Mesenchymal stem cell (in vitro differentiated cells and primary cell): ENCODE data around the gene ASB7.

Source experiments
- DNase-seq: peaks from one replicate; pipeline ENCODE4 v3.0.0-alpha.2; 2013
- H2AFZ ChIP-seq: one replicate; pipeline ENCODE4 v1.6.1; 2013; ENCODE audit warnings: low read depth, mild to moderate bottlenecking, control low read depth, inconsistent platforms, low read length, moderate library complexity
- H2AK5ac ChIP-seq: 2 replicates; pipeline ENCODE4 v1.6.1; 2013; ENCODE audit warnings: low read length, moderate library complexity, mild to moderate bottlenecking, inconsistent platforms; ENCODE audit not compliant: severe bottlenecking
- H2BK120ac ChIP-seq: one replicate; pipeline ENCODE4 v1.6.1; 2013; ENCODE audit warnings: low read depth, mild to moderate bottlenecking, inconsistent platforms, low read length, moderate library complexity
- H2BK12ac ChIP-seq, 2 experiments: one replicate each; pipeline ENCODE4 v1.6.1; 2013; ENCODE audit warnings: inconsistent platforms in 2 of 2, low read length in 2 of 2, mild to moderate bottlenecking in 2 of 2, moderate library complexity in 2 of 2, control low read depth in 1 of 2
- H2BK15ac ChIP-seq: one replicate; pipeline ENCODE4 v1.6.1; 2013; ENCODE audit warnings: mild to moderate bottlenecking, low read depth, inconsistent platforms; ENCODE audit not compliant: poor library complexity, severe bottlenecking
- H2BK5ac ChIP-seq: 2 replicates; pipeline ENCODE4 v1.6.1; 2013; ENCODE audit warnings: low read depth, mild to moderate bottlenecking, low read length, control low read depth, inconsistent platforms; ENCODE audit not compliant: poor library complexity, severe bottlenecking
- H3K14ac ChIP-seq, 2 experiments: one replicate each; pipeline ENCODE4 v1.6.1; 2013; ENCODE audit warnings: inconsistent platforms in 2 of 2, low read length in 2 of 2, control low read depth in 1 of 2, mild to moderate bottlenecking in 1 of 2, moderate library complexity in 1 of 2
- H3K18ac ChIP-seq, 2 experiments: one replicate each; pipeline ENCODE4 v1.6.1; 2013; ENCODE audit warnings: inconsistent platforms in 2 of 2, low read length in 2 of 2, control low read depth in 1 of 2, low read depth in 1 of 2, mild to moderate bottlenecking in 1 of 2
- H3K23ac ChIP-seq, 2 experiments: one replicate each; pipeline ENCODE4 v1.6.1; 2013; ENCODE audit warnings: inconsistent platforms in 2 of 2, low read length in 2 of 2, mild to moderate bottlenecking in 2 of 2, moderate library complexity in 2 of 2, control low read depth in 1 of 2
- H3K27ac ChIP-seq: 2 replicates; pipeline ENCODE4 v1.5.1; 2013; ENCODE audit warnings: mild to moderate bottlenecking, moderate library complexity, low read length, control low read depth, inconsistent platforms; ENCODE audit not compliant: poor library complexity, severe bottlenecking
- H3K27me3 ChIP-seq, 2 experiments: 2 replicates each; pipeline versions ENCODE4 v1.6.1 to v1.7.0; 2013; ENCODE audit warnings: low read length in 2 of 2, mild to moderate bottlenecking in 2 of 2, moderate library complexity in 2 of 2, control low read depth in 1 of 2, inconsistent platforms in 1 of 2; ENCODE audit not compliant: control insufficient read depth in 1 of 2, insufficient read depth in 1 of 2
- H3K36me3 ChIP-seq, 2 experiments: 2 replicates each; pipeline versions ENCODE4 v1.6.1 to v1.7.0; 2013; ENCODE audit warnings: low read length in 2 of 2, control low read depth in 1 of 2, inconsistent platforms in 1 of 2, low read depth in 1 of 2, mild to moderate bottlenecking in 1 of 2; ENCODE audit not compliant: insufficient read depth in 2 of 2, control insufficient read depth in 1 of 2
- H3K4ac ChIP-seq, 2 experiments: one replicate each; pipeline ENCODE4 v1.6.1; 2013; ENCODE audit warnings: inconsistent platforms in 2 of 2, low read length in 2 of 2, mild to moderate bottlenecking in 2 of 2, moderate library complexity in 2 of 2, control low read depth in 1 of 2, low read depth in 1 of 2
- H3K4me1 ChIP-seq: 2 replicates; pipeline ENCODE4 v1.6.1; 2013; ENCODE audit warnings: low read depth, low read length, control low read depth; ENCODE audit not compliant: control insufficient read depth, insufficient read depth
- H3K4me2 ChIP-seq: 2 replicates; pipeline ENCODE4 v1.6.1; 2013; ENCODE audit warnings: low read length, mild to moderate bottlenecking, inconsistent platforms; ENCODE audit not compliant: poor library complexity, severe bottlenecking
- H3K4me3 ChIP-seq, 2 experiments: 2 replicates each; pipeline versions ENCODE4 v1.5.1 to v1.7.0; 2013; ENCODE audit warnings: low read length in 2 of 2, mild to moderate bottlenecking in 2 of 2, control low read depth in 1 of 2, low read depth in 1 of 2; ENCODE audit not compliant: insufficient read depth in 1 of 2
- H3K79me1 ChIP-seq: replicated peaks from 2 replicates; pipeline ENCODE4 v1.6.1; 2013; ENCODE audit warnings: mild to moderate bottlenecking, control low read depth, low read length, inconsistent platforms; ENCODE audit not compliant: poor library complexity, severe bottlenecking
- H3K9ac ChIP-seq: 2 replicates; pipeline ENCODE4 v1.7.0; 2013; ENCODE audit warnings: mild to moderate bottlenecking, low read length, moderate library complexity
- H3K9me3 ChIP-seq: 2 replicates; pipeline ENCODE4 v1.7.0; 2013; ENCODE audit warnings: mild to moderate bottlenecking, low read length; ENCODE audit not compliant: control insufficient read depth
- H4K8ac ChIP-seq: one replicate; pipeline ENCODE4 v1.6.1; 2013; ENCODE audit warnings: inconsistent platforms, mild to moderate bottlenecking, low read length, moderate library complexity
- H4K91ac ChIP-seq: one replicate; pipeline ENCODE4 v1.6.1; 2013; ENCODE audit warnings: mild to moderate bottlenecking, low read length, inconsistent platforms
- WGBS: methylation state at CpG from one replicate; pipeline ENCODE4 v1.1.7; 2013; ENCODE audit warnings: mixed read lengths; 5-methylcytosine and 5-hydroxymethylcytosine counted together

Gene ASB7

DNA sequence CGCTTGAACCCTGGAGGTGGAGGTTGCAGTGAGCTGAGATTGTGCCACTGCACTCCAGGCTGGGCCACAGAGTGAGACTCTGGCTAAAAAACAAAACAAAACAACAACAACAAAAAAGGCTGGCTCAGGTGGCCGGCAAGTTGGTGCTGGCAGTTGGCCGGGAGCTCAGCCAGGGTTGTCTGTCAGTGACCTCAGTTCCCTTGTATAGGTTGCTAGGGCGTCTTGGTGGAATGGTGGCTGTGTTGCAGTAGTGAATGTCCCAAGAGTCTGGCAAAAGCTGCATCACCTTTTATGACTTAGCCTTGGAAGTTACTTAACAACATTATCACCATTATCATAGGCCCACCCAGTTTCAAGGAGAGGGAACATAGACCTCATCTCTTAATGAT is 40.6 kb downstream of the ASB7 start:
- no peak overlapping the region for H3K9ac ChIP-seq
- no peaks in the 10 kb centered on the region for H3K27me3 ChIP-seq
- H2BK15ac ChIP-seq: no peak overlapping the region
- H3K27ac ChIP-seq: no peak overlapping the region
- H3K79me1 ChIP-seq: peaks cover 31% of the 10 kb centered on the region
- no peaks in the 10 kb centered on the region for H3K4me1 ChIP-seq
- no peak for DNase-seq
- peaks cover 0 to under 1% of the 10 kb centered on the region in 2 experiments for H3K36me3 ChIP-seq
- H2BK5ac ChIP-seq: no peak overlapping the region
- H2AFZ ChIP-seq: no peak overlapping the region
- WGBS: 91% methylated on average over 3 of the region's 4 CpGs
- H3K4me3 ChIP-seq: no peak overlapping the region
- no peak overlapping the region for H2AK5ac ChIP-seq
- no peaks in the 10 kb centered on the region for H3K9me3 ChIP-seq
- H3K18ac ChIP-seq: no peak overlapping the region
- no peak overlapping the region for H3K4me2 ChIP-seq
- H4K8ac ChIP-seq: no peak overlapping the region
- no peak overlapping the region for H2BK12ac ChIP-seq
- no peak overlapping the region for H2BK120ac ChIP-seq
- no peak overlapping the region for H4K91ac ChIP-seq
- no peak overlapping the region for H3K23ac ChIP-seq
- H3K4ac ChIP-seq: no peak overlapping the region
- H3K14ac ChIP-seq: no peak overlapping the region

DNA sequence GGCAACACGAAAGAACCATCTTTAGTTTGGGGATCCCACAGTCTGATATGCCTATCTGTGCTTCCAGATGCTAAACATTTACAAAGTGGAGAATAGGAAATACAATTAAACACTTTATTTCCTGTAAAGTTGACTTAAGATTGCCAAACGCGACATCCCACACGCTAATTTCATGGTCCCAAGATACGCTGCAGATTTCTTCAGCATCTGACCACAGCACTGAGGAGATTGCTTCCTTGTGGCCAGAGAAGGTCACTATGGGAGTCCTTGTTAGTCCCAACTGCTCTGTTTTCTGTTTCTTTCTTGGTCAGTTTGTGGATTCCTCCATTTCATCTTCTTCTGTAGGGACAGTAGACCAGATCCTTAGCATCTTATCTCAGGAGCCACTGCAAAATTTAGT is 43.3 kb downstream of the ASB7 start:
- 98% methylated on average over 5 of the region's 5 CpGs for WGBS
- H4K8ac ChIP-seq: no peak overlapping the region
- no peak overlapping the region for H2BK5ac ChIP-seq

DNA sequence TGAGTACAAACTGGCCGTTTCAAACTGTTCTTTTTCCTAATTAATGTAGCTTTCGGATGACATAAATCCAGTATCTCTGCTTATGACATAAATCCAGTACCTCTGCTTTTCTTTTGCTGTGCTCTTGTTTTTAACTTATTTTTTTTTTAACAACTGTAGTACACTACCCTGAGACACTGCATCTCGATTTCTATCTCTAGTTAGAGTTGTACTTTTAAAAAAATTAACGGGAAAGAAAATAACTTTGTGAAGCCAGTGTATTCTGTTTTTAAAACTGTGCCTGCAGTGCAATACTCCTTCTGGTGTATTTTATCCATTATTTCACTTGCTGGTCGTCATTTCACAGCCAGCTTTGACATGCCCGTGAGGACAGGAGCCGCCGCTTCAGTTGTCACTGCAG is 46.6 kb downstream of the ASB7 start:
- H2BK5ac ChIP-seq: no peak overlapping the region
- no peak overlapping the region for H3K9ac ChIP-seq
- no peaks in the 10 kb centered on the region for H3K27me3 ChIP-seq
- peaks cover 4 to 14% of the 10 kb centered on the region in 2 experiments for H3K36me3 ChIP-seq
- no peak overlapping the region for H3K18ac ChIP-seq
- H3K27ac ChIP-seq: no peak overlapping the region
- H2AFZ ChIP-seq: no peak overlapping the region
- DNase-seq: no peak
- no peak overlapping the region for H3K4ac ChIP-seq
- 96% methylated on average over 7 of the region's 8 CpGs for WGBS
- H2AK5ac ChIP-seq: no peak overlapping the region
- no peak overlapping the region for H3K23ac ChIP-seq
- H2BK12ac ChIP-seq: no peak overlapping the region
- H3K9me3 ChIP-seq: no peaks in the 10 kb centered on the region
- no peak overlapping the region for H2BK15ac ChIP-seq
- no peak overlapping the region for H4K91ac ChIP-seq
- no peak overlapping the region for H3K14ac ChIP-seq
- no peak overlapping the region for H3K4me2 ChIP-seq
- no peak overlapping the region for H4K8ac ChIP-seq
- no peak overlapping the region for H2BK120ac ChIP-seq
- no peak overlapping the region for H3K4me3 ChIP-seq
- H3K4me1 ChIP-seq: no peaks in the 10 kb centered on the region
- peaks cover 20% of the 10 kb centered on the region for H3K79me1 ChIP-seq

More for the DNA sequence above, 43.3 kb downstream of the ASB7 start:
- Histone ChIP-seq H3K79me1 (peaks cover 29% of the 10 kb centered on the region), H3K4ac (no peak overlapping the region), H3K9ac (no peak overlapping the region), H3K27me3 (no peaks in the 10 kb centered on the region), H3K4me2 (no peak overlapping the region), H3K9me3 (no peaks in the 10 kb centered on the region), H2AFZ (no peak overlapping the region), H3K4me1 (no peaks in the 10 kb centered on the region), H2BK12ac (no peak overlapping the region), H3K27ac (no peak overlapping the region), H3K14ac (no peak overlapping the region), H2BK15ac (no peak overlapping the region), H3K23ac (no peak overlapping the region), H3K4me3 (no peak overlapping the region), H2AK5ac (no peak overlapping the region), H3K18ac (no peak overlapping the region), H3K36me3 (peaks cover 0 to 14% of the 10 kb centered on the region in 2 experiments), H4K91ac (no peak overlapping the region), H2BK120ac (no peak overlapping the region)
- no peak for DNase-seq

DNA sequence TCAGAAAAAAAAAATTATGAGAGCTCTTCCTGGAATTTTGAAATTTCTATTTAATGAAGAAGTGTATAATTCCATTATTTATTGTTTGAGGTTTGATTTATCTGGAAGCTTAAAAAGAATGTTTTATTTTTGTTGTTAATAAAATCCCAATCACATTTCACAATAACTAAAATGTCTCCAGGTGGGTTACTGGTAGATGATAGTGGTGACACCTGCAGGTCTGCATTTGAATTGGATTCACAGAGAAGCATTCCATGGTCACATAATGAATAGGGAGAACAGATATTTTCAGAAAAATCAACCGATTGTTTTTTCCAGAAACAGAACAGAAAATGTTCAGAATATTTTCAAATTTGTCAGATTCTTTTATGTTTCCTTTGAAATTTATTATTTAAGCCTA is 48.3 kb downstream of the ASB7 start:
- Histone ChIP-seq H3K9me3 (no peaks in the 10 kb centered on the region), H2AK5ac (no peak overlapping the region), H2BK12ac (no peak overlapping the region), H3K4ac (no peak overlapping the region), H3K4me3 (no peak overlapping the region), H3K9ac (no peak overlapping the region), H2BK5ac (no peak overlapping the region), H3K18ac (no peak overlapping the region), H2AFZ (no peak overlapping the region), H4K91ac (no peak overlapping the region), H3K23ac (no peak overlapping the region), H3K36me3 (peaks cover 4 to 14% of the 10 kb centered on the region in 2 experiments), H2BK15ac (no peak overlapping the region), H3K27me3 (no peaks in the 10 kb centered on the region), H4K8ac (no peak overlapping the region), H3K14ac (no peak overlapping the region), H3K4me2 (no peak overlapping the region), H2BK120ac (no peak overlapping the region), H3K27ac (no peak overlapping the region), H3K4me1 (no peaks in the 10 kb centered on the region), H3K79me1 (peaks cover 10% of the 10 kb centered on the region)
- no CpG with 5 or more reads among the region's 1 CpG for WGBS
- DNase-seq: no peak
